ACC112 (cell line): ENCODE measurements around the gene NFU1.

Experiments
- H2AFZ ChIP-seq: fragments of 200-600 bp; sonication (generic); one replicate; pipeline ENCODE4 v1.6.0; 2017; ENCODE audit warnings: antibody characterized with exemption, low read length; ENCODE audit not compliant: unreplicated experiment
- H3K27ac ChIP-seq: fragments of 200-600 bp; sonication (generic); 2 replicates; pipeline ENCODE4 v1.5.1; 2014; ENCODE audit warnings: low read depth, mild to moderate bottlenecking, antibody characterized with exemption, low read length, moderate library complexity
- H3K27me3 ChIP-seq: fragments of 200-600 bp; sonication (generic); 2 replicates; pipeline ENCODE4 v1.6.1; 2014; ENCODE audit warnings: mild to moderate bottlenecking, antibody characterized with exemption, low read length, moderate library complexity, mixed read lengths; ENCODE audit not compliant: insufficient read depth
- H3K36me3 ChIP-seq: fragments of 200-600 bp; sonication (generic); 2 replicates; pipeline ENCODE4 v1.6.1; 2016; ENCODE audit warnings: mild to moderate bottlenecking, antibody characterized with exemption, low read length, moderate library complexity, mixed read lengths; ENCODE audit not compliant: insufficient read depth
- H3K4me1 ChIP-seq: fragments of 200-600 bp; sonication (generic); one replicate; pipeline ENCODE4 v1.6.1; 2016; ENCODE audit warnings: low read length, mixed read lengths; ENCODE audit not compliant: insufficient read depth, unreplicated experiment, control insufficient read depth
- H3K4me3 ChIP-seq: fragments of 200-600 bp; sonication (generic); 2 replicates; pipeline ENCODE4 v1.5.1; 2014; ENCODE audit warnings: mild to moderate bottlenecking, low read depth, low read length
- H3K79me2 ChIP-seq: fragments of 200-600 bp; sonication (generic); one replicate; pipeline ENCODE4 v1.6.0; 2016; ENCODE audit warnings: low read length; ENCODE audit not compliant: control insufficient read depth, unreplicated experiment, insufficient read depth

Gene NFU1

GRCh38 chr2:69436938-69437750 is at the start of gene NFU1:
NFU1 (minus strand) TSS chr2:69437435; CDS start chr2:69437422, 13 bp downstream.
- no peaks in the 10 kb centered on the region for H3K36me3 ChIP-seq
- peak within 1 kb of the TSS; percentile 78 for H3K27ac ChIP-seq
- peak within 1 kb of the TSS; percentile 93 for H2AFZ ChIP-seq
- H3K4me1 ChIP-seq: peaks cover 21% of the 10 kb centered on the region
- H3K27me3 ChIP-seq: no peaks in the 10 kb centered on the region
- peak within 1 kb of the TSS; percentile 99 for H3K4me3 ChIP-seq
- peaks cover 27% of the 10 kb centered on the region for H3K79me2 ChIP-seq

- Histone ChIP-seq H3K36me3 (peaks cover 4% of the 10 kb centered on the region; the same call in 1 of the 2 replicates), H3K27me3 (no peaks in the 10 kb centered on the region), H3K4me3 (no peak overlapping the region), H2AFZ (no peak overlapping the region), H3K27ac (no peak overlapping the region), H3K79me2 (no peaks in the 10 kb centered on the region), H3K4me1 (no peaks in the 10 kb centered on the region)
These were observed 46.5 kb upstream of the NFU1 start for GRCh38 chr2:69483696-69484095.

GRCh38 chr2:69483024-69483423 is 45.8 kb upstream of the NFU1 start:
- H3K4me3 ChIP-seq: no peak overlapping the region
- H2AFZ ChIP-seq: no peak overlapping the region
- H3K79me2 ChIP-seq: no peaks in the 10 kb centered on the region
- H3K4me1 ChIP-seq: no peaks in the 10 kb centered on the region
- no peaks in the 10 kb centered on the region for H3K27me3 ChIP-seq
- no peak overlapping the region for H3K27ac ChIP-seq
- H3K36me3 ChIP-seq: no peaks in the 10 kb centered on the region

GRCh38 chr2:69482471-69482870 is 45.2 kb upstream of the NFU1 start:
- H3K27me3 ChIP-seq: no peaks in the 10 kb centered on the region
- no peaks in the 10 kb centered on the region for H3K79me2 ChIP-seq
- H3K36me3 ChIP-seq: no peaks in the 10 kb centered on the region
- H2AFZ ChIP-seq: no peak overlapping the region
- no peaks in the 10 kb centered on the region for H3K4me1 ChIP-seq
- no peak overlapping the region for H3K27ac ChIP-seq
- no peak overlapping the region for H3K4me3 ChIP-seq

GRCh38 chr2:69481421-69481820 is 44.2 kb upstream of the NFU1 start:
- H2AFZ ChIP-seq: no peak overlapping the region
- no peak overlapping the region for H3K4me3 ChIP-seq
- no peaks in the 10 kb centered on the region for H3K27me3 ChIP-seq
- no peak overlapping the region for H3K27ac ChIP-seq
- H3K4me1 ChIP-seq: no peaks in the 10 kb centered on the region
- H3K36me3 ChIP-seq: no peaks in the 10 kb centered on the region
- no peaks in the 10 kb centered on the region for H3K79me2 ChIP-seq

GRCh38 chr2:69477627-69478026 is 40.4 kb upstream of the NFU1 start:
- no peak overlapping the region for H3K27ac ChIP-seq
- H3K36me3 ChIP-seq: no peaks in the 10 kb centered on the region; the same call in 1 of the 2 replicates
- H3K4me1 ChIP-seq: no peaks in the 10 kb centered on the region
- H3K4me3 ChIP-seq: no peak overlapping the region
- H3K79me2 ChIP-seq: no peaks in the 10 kb centered on the region
- H2AFZ ChIP-seq: no peak overlapping the region
- no peaks in the 10 kb centered on the region for H3K27me3 ChIP-seq

- no peak overlapping the region for H2AFZ ChIP-seq
- H3K36me3 ChIP-seq: no peaks in the 10 kb centered on the region; the same call in 1 of the 2 replicates
- H3K27ac ChIP-seq: no peak overlapping the region
- H3K27me3 ChIP-seq: no peaks in the 10 kb centered on the region
- no peak overlapping the region for H3K4me3 ChIP-seq
- no peaks in the 10 kb centered on the region for H3K4me1 ChIP-seq
- no peaks in the 10 kb centered on the region for H3K79me2 ChIP-seq
These were observed 37.5 kb upstream of the NFU1 start for GRCh38 chr2:69474688-69475087.

- Histone ChIP-seq H3K27me3 (no peaks in the 10 kb centered on the region), H3K4me3 (no peak overlapping the region), H3K79me2 (no peaks in the 10 kb centered on the region), H2AFZ (no peak overlapping the region), H3K27ac (no peak overlapping the region), H3K4me1 (no peaks in the 10 kb centered on the region), H3K36me3 (no peaks in the 10 kb centered on the region; the same call in 1 of the 2 replicates)
These were observed 34.6 kb upstream of the NFU1 start for GRCh38 chr2:69471793-69472192.

GRCh38 chr2:69470911-69471310 is 33.7 kb upstream of the NFU1 start:
- Histone ChIP-seq H3K79me2 (no peaks in the 10 kb centered on the region), H3K27ac (no peak overlapping the region), H3K36me3 (no peaks in the 10 kb centered on the region; the same call in 1 of the 2 replicates), H3K27me3 (no peaks in the 10 kb centered on the region), H3K4me3 (no peak overlapping the region), H3K4me1 (no peaks in the 10 kb centered on the region), H2AFZ (no peak overlapping the region)

GRCh38 chr2:69469784-69470183 is 32.5 kb upstream of the NFU1 start:
- H3K4me1 ChIP-seq: no peaks in the 10 kb centered on the region
- no peak overlapping the region for H3K4me3 ChIP-seq
- no peaks in the 10 kb centered on the region for H3K27me3 ChIP-seq
- H2AFZ ChIP-seq: no peak overlapping the region
- no peaks in the 10 kb centered on the region for H3K79me2 ChIP-seq
- H3K36me3 ChIP-seq: no peaks in the 10 kb centered on the region
- no peak overlapping the region for H3K27ac ChIP-seq

GRCh38 chr2:69469375-69469774 is 32.1 kb upstream of the NFU1 start:
- Histone ChIP-seq H3K79me2 (no peaks in the 10 kb centered on the region), H3K27ac (no peak overlapping the region), H3K36me3 (no peaks in the 10 kb centered on the region), H3K4me3 (no peak overlapping the region), H3K4me1 (no peaks in the 10 kb centered on the region), H2AFZ (no peak overlapping the region), H3K27me3 (no peaks in the 10 kb centered on the region)
